GM12874 (cell line): ENCODE measurements around the gene ZBBX.

ENCODE experiments used
- CTCF ChIP-seq: IDR thresholded peaks from 2 replicates; pipeline ENCODE4 v1.5.1; 2011; ENCODE audit warnings: low read depth, mild to moderate bottlenecking, control low read depth, low read length, moderate library complexity; ENCODE audit not compliant: insufficient read depth

ZBBX gene

GRCh38 chr3:167253037-167253436 lies 127.1 kb downstream of the ZBBX start:
- no peak for TF ChIP-seq CTCF

GRCh38 chr3:167251678-167252077 lies 128.4 kb downstream of the ZBBX start:
- no peak for TF ChIP-seq CTCF

- no peak for TF ChIP-seq CTCF
Measured at GRCh38 chr3:167246252-167246651, 133.8 kb downstream of the ZBBX start.

GRCh38 chr3:167241048-167241845 lies 138.8 kb downstream of the ZBBX start:
- TF ChIP-seq CTCF, result no peak

- TF ChIP-seq CTCF, result no peak
Measured at GRCh38 chr3:167228135-167228534, 152.0 kb downstream of the ZBBX start.

DNA sequence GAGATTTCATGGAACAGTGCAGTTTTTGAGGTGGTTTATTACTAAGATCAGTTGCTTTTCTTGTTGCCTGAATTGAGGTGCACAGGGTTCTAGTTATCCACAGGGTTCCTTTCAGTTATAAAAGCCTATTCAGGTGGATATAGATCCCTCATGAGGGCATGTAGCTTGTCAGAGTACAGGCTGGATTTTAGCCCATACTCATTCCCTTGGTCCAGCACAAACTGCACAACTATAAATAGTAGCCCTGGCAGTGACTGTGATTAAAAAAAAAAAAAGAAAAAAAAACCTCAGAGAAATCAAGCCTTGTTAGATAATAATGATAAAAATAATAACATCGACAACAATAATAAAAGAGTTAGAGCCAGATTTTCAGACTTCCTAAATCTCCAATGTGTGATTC lies 154.3 kb downstream of the ZBBX start:
- no peak for TF ChIP-seq CTCF

- no peak for TF ChIP-seq CTCF
Measured at GRCh38 chr3:167209011-167209410, 171.1 kb downstream of the ZBBX start.
